HUES6 (cell line): ENCODE data around the gene FAM120B.
"Not testable (repeated sequence)": the region's sequence is repeated elsewhere in the genome, so short reads cannot be mapped to it uniquely, and the experiment has no call there.

Experiments
- H3K27ac ChIP-seq: 2 replicates; pipeline ENCODE4 v1.7.0; 2013; ENCODE audit warnings: low read depth, mild to moderate bottlenecking, low read length, inconsistent platforms
- H3K27me3 ChIP-seq: 2 replicates; pipeline ENCODE4 v1.6.1; 2013; ENCODE audit warnings: low read length; ENCODE audit not compliant: control insufficient read depth, insufficient read depth
- H3K36me3 ChIP-seq: 2 replicates; pipeline ENCODE4 v1.6.1; 2013; ENCODE audit warnings: low read length; ENCODE audit not compliant: control insufficient read depth, insufficient read depth
- H3K4me1 ChIP-seq: 2 replicates; pipeline ENCODE4 v1.6.1; 2013; ENCODE audit warnings: low read length; ENCODE audit not compliant: control insufficient read depth, insufficient read depth
- H3K4me3 ChIP-seq: 2 replicates; pipeline ENCODE4 v1.5.1; 2013; ENCODE audit warnings: low read depth, low read length
- H3K9ac ChIP-seq: one replicate; pipeline ENCODE4 v1.6.1; 2013; ENCODE audit warnings: mild to moderate bottlenecking, low read length
- H3K9me3 ChIP-seq: 2 replicates; pipeline ENCODE4 v1.6.1; 2013; ENCODE audit warnings: low read depth, low read length; ENCODE audit not compliant: control insufficient read depth, insufficient read depth

FAM120B gene

GRCh38 chr6:170306324-170307079 is at the start of gene FAM120B:
TSS of gene FAM120B (plus strand) at chr6:170306758. CDS start at chr6:170317391, 10,633 bp downstream.
- Histone ChIP-seq H3K36me3 (no peaks in the 10 kb centered on the region), H3K4me3 (peak within 1 kb of the TSS; percentile 90), H3K9me3 (peaks cover 40% of the 10 kb centered on the region), H3K4me1 (peaks cover 11% of the 10 kb centered on the region), H3K27me3 (peaks cover 24% of the 10 kb centered on the region; the same call in 1 of the 2 replicates), H3K27ac (peak within 1 kb of the TSS; percentile 3; the same call in 1 of the 2 replicates), H3K9ac (peak within 1 kb of the TSS; percentile 83)

GRCh38 chr6:170257376-170257775 is 49.2 kb upstream of the FAM120B start:
- Histone ChIP-seq H3K27ac (no peak overlapping the region), H3K27me3 (no peaks in the 10 kb centered on the region), H3K4me1 (no peaks in the 10 kb centered on the region), H3K9me3 (no peaks in the 10 kb centered on the region), H3K4me3 (no peak overlapping the region), H3K9ac (no peak overlapping the region), H3K36me3 (no peaks in the 10 kb centered on the region)

GRCh38 chr6:170258407-170258806 is 48.2 kb upstream of the FAM120B start:
- no peak overlapping the region for H3K9ac ChIP-seq
- no peak overlapping the region for H3K27ac ChIP-seq
- H3K9me3 ChIP-seq = no peaks in the 10 kb centered on the region
- no peaks in the 10 kb centered on the region for H3K36me3 ChIP-seq
- H3K4me3 ChIP-seq = no peak overlapping the region
- H3K4me1 ChIP-seq = no peaks in the 10 kb centered on the region
- H3K27me3 ChIP-seq = no peaks in the 10 kb centered on the region

- Histone ChIP-seq H3K27ac (no peak overlapping the region), H3K9ac (no peak overlapping the region), H3K9me3 (no peaks in the 10 kb centered on the region), H3K4me3 (no peak overlapping the region), H3K27me3 (no peaks in the 10 kb centered on the region), H3K36me3 (no peaks in the 10 kb centered on the region), H3K4me1 (no peaks in the 10 kb centered on the region)
These were observed 47.3 kb upstream of the FAM120B start for GRCh38 chr6:170259278-170259677.

- no peaks in the 10 kb centered on the region for H3K27me3 ChIP-seq
- no peak overlapping the region for H3K9ac ChIP-seq
- no peaks in the 10 kb centered on the region for H3K4me1 ChIP-seq
- H3K4me3 ChIP-seq = no peak overlapping the region
- H3K9me3 ChIP-seq = no peaks in the 10 kb centered on the region
- H3K36me3 ChIP-seq = no peaks in the 10 kb centered on the region
- H3K27ac ChIP-seq = no peak overlapping the region
These were observed 45.9 kb upstream of the FAM120B start for GRCh38 chr6:170260686-170261085.

GRCh38 chr6:170261643-170262488 is 44.7 kb upstream of the FAM120B start:
- Histone ChIP-seq H3K4me3 (no peak overlapping the region), H3K27me3 (no peaks in the 10 kb centered on the region), H3K9ac (no peak overlapping the region), H3K4me1 (peaks cover 7% of the 10 kb centered on the region; the same call in 1 of the 2 replicates), H3K36me3 (no peaks in the 10 kb centered on the region), H3K27ac (no peak overlapping the region), H3K9me3 (no peaks in the 10 kb centered on the region)

- no peak overlapping the region for H3K4me3 ChIP-seq
- no peaks in the 10 kb centered on the region for H3K9me3 ChIP-seq
- H3K27ac ChIP-seq = no peak overlapping the region
- no peaks in the 10 kb centered on the region for H3K36me3 ChIP-seq
- H3K27me3 ChIP-seq = no peaks in the 10 kb centered on the region
- peaks cover 7% of the 10 kb centered on the region; the same call in 1 of the 2 replicates for H3K4me1 ChIP-seq
- no peak overlapping the region for H3K9ac ChIP-seq
These were observed 44.0 kb upstream of the FAM120B start for GRCh38 chr6:170262489-170263088.

GRCh38 chr6:170263410-170263809 is 43.1 kb upstream of the FAM120B start:
- Histone ChIP-seq H3K9me3 (no peaks in the 10 kb centered on the region), H3K4me3 (no peak overlapping the region), H3K27me3 (no peaks in the 10 kb centered on the region), H3K4me1 (peaks cover 7% of the 10 kb centered on the region; the same call in 1 of the 2 replicates), H3K9ac (no peak overlapping the region), H3K36me3 (no peaks in the 10 kb centered on the region), H3K27ac (no peak overlapping the region)

GRCh38 chr6:170264086-170264485 is 42.5 kb upstream of the FAM120B start:
- H3K27me3 ChIP-seq = no peaks in the 10 kb centered on the region
- H3K9ac ChIP-seq = no peak overlapping the region

GRCh38 chr6:170264644-170265043 is 41.9 kb upstream of the FAM120B start:
- not testable (repeated sequence) for H3K9ac ChIP-seq, H3K9me3 ChIP-seq, H3K4me3 ChIP-seq, H3K27ac ChIP-seq, H3K36me3 ChIP-seq, H3K27me3 ChIP-seq
- peaks cover 12% of the 10 kb centered on the region; the same call in 1 of the 2 replicates for H3K4me1 ChIP-seq

More at GRCh38 chr6:170264086-170264485, 42.5 kb upstream of the FAM120B start:
- Histone ChIP-seq H3K4me3 (no peak overlapping the region), H3K4me1 (peaks cover 7% of the 10 kb centered on the region; the same call in 1 of the 2 replicates), H3K9me3 (no peaks in the 10 kb centered on the region), H3K27ac (no peak overlapping the region), H3K36me3 (no peaks in the 10 kb centered on the region)
